ENCODE measurements around the gene HIVEP3.

The HIVEP3 gene

DNA sequence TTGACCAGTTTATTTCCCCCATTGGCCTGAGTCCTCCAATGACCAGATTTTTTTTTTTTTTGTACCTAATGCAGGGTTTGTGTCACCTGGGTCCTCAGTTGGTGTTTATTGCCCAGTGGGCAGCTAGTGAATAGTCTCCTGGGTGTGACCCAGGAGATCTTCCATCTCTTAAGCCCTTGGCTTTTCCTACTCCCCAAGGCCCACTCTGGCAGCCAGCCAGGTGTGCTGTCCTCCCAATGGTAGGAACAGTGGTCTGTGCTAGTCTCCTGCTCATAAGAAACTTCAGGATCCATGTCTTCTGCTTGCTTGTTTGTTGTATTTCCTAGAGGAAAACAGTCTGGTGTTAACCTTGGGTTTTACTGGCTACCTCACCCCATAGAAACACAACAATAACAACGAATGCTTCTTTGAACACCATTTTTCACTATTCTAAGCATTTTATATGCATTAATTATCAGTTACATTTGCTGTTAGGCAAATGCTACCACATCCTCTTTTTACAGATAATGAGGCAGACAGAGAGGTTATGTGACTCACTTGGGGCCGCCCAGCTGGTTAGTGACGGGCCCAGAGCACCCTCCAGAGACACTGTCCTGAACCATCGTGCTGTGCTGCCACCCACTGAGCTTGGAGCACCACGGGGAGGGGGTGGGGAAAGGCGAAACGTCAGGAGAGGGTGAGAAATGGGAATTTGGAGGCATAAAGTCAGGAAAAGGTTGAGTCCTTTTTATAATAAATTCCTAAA lies 107.5 kb downstream of the HIVEP3 start:
- DNase-seq = peak; percentile 74 to 84 (median 84)

DNA sequence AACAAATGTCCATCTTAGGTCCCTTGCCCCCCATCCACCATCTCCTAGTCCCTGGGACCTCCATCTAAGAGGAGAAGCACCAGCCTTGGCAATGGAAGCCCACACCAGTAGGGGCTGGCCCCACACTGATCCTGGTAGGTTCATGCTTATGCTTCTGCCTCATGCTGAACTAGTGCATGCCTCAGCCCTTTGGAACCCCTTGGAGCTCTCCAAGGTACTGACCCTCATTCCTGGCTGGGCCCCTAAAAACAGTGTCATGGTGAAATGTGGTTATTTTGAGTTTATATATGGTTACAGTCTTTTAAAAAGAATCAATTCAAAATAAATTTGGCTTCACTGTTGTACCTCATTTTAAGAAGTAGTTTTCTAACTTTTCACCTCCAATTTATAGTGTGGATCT lies 108.3 kb downstream of the HIVEP3 start:
- DNase-seq = peak; percentile 62 to 80 (median 75)

DNA sequence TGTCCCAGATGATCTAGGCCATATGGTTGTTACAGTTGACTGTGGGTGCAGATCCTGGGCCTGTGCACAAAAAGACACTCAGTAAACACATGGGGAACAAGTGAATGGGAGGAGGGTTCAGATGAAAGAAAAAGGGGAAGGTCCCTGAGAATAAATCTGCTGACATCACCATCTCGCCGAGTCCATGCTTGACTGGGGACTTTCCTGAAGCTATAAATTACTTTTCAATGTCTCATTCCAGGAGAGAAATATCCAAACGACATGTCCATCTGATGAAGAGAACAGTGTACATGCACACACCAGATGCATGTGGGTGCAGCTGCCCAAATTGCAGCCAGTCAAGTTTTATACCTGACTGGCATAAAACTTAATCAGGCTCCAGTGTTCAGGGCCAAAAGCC lies 109.0 kb downstream of the HIVEP3 start:
- DNase-seq = peak; percentile 49 to 75 (median 64)

DNA sequence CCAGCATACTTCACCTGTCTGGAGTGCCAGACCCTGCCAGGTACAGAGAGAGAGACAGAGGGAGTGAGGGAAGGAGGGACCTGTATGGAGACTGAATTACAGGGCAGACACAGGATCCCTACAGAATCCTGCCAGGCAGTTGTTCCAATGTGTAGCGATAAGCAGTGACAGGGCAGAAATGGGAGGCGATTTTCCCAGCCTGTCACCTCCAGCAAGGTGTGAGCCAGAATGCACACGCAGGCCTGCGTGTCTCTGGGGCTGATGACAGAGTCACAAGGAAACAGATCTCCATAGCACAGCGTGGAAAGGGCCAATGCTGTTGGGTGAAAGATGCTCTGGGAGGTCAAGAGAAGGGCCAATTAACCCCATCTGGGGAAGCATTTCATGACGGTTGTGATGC lies 111.3 kb downstream of the HIVEP3 start:
- no peak for DNase-seq

DNA sequence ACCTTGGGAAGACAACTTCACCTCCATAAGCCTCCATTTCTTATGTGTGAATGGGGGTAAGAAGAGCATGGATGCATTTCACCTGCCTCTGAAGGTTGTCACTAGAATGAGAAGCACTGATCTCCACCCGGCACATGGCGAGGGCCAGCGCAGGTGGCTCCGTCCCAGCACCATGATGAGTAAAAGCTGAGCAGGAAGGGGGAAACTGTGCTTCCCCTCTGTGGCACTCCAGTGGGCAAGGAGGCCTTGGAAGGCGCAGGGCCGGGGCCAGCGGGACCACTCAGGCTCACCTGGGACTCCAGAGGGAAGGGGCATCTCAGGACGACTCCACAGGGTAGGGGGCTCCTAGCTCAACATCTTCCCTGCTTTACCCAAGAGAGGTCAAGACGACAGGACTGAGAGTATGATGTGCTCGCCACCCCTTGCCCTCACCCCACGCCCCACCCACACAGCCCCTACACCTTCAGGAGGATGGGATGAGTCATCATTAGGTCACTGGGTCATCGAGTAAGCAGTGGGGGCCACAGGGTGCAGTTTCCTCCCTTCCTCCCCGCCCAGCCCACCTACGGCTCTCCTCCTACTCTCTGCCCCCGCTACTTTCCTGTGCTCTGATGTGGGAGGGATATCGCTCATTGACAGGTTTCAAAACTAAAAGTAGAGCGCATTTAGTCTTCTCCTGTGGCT lies 112.1 kb downstream of the HIVEP3 start:
- DNase-seq = peak in 2 of 4 experiments; percentile 40 to 64

DNA sequence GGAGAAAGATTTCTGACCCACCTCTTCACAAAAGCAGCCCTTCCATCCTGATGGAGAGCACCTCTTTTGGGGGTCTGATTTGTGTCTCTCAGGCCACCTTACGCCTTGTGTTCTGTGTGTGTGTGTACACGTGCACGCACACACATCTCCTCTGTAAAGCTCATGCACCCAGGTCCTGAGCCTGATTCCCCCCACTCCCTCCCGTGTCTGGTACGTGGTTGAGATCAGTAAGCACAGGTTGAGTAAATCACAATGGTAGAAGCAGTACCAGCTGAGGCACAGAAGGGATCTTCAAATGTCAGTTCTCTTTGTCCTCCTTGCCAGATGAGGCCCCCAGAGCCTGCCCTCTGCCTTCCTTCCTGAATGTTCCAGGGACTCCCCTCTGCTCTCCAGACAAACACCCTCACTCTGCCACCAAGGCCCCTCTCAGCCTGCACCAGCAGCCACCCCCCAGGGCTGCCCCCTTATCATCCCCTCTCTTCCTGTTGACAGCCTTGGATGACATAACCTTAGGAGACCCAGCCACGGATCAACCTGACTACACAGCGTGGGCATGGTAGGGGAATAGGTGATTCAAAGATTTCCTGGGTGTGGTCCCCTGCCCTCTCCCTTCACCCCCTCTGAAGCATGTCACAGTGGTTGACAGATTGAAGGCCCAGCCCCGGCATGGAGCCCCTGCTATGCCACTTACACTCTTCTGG lies 112.8 kb downstream of the HIVEP3 start:
- DNase-seq = no peak

DNA sequence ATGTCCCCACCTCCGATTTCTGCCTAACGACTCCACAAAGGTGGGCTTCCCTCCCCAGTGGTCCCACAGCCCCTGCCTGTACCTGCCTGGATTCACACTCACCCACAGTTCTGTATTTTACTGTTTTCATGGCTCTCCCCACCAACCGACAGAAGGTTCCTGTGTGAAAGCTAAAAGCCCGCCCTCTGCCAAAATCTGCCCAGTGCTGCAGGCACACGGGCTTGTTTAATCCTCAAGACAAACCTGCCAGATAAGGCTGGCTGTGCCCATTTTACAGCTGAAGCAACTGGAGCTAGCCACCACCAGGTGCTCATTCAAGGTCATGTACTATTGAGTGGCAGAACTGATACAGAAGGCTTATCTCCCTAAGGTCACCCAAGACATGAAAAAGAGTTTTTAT lies 114.5 kb downstream of the HIVEP3 start:
- no peak for DNase-seq

DNA sequence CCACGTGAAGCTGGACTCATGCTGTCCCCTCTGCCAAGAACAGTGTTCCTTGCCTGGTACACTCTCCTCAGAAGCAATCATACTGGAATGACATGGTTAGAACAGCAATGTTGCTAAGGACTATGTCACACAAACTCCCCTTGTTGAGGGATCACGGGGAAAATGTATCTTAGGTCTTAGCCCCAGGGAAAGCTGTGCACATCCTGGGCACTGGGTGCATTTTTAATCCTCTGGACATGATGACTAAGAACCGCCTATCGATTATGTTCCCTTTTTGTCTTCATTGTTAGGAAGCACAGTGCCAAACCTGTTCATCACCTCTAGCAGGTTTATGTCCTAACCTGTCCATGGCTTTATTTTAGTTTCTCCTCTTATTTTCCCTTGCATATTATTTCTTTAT lies 115.1 kb downstream of the HIVEP3 start:
- DNase-seq = no peak

DNA sequence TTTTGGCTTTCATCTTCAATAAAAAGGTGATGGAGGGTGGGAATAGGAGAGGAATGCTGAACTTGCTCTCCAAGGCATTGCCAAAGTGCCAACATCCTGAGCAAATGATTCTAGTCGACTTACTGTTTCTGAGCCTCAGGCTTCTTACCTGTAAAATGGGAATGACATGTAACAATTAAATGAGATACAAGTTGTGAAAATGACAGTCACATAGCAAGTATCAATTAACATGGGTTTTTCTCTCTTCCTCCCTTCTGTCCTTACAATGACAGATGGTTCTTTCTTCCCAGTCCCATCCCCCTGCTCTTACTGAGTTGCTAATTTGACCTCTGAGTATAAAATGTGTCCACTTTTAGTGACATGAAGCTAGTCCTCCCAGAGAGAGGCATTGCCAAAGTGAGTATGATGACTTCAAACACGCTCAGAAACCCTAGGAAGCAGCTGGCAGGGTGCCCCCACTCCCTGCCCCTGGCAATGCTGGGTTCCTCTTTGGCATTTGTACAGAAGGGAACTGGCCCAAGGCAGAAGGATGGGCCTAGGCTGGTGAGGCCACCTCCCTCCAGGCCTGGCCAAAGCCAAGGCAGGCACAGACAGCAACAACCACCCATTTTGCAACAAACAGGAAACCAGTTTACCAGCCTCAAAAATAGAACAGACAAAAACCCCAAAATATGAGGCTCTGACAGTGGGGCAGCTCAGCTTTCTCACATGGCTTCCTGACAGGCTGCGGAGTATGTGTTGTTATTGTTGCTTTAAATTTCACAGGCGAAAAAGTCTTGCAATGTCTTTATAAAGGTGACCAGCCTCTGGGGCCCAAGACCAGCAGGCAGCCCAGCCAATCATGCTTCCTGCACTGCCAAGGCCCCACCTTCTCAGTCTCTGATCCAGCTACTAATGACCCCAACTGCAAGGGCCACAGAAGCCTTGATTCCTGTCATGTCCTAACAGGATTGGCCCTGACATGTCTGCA lies 115.9 kb downstream of the HIVEP3 start:
- peak; percentile 94 to 97 (median 96) for DNase-seq

DNA sequence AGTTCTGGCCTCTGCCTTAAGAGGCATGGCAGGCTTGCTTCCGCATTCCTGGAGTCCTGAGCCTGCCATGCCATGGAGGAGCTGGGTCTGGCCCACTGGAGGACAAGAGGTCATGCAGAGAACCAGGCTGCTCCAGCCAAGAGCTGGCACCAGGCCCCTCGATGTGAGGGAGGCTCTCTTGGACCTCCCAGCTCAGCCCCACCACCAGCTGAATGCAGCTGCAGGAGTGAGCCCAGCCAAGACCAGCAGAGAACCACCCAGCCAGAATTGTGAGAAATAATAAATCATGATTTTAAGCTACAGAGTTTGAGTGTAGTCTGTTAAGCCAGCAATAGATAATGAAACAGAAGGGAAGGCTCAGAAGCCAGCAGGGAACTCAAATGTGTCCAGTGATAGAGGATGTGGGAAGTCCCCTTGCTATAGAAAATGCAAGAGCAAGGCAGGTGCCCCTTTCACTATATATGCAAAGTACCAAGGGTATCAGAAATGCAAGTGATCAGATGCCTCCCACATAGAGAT lies 118.4 kb downstream of the HIVEP3 start:
- DNase-seq = no peak

DNA sequence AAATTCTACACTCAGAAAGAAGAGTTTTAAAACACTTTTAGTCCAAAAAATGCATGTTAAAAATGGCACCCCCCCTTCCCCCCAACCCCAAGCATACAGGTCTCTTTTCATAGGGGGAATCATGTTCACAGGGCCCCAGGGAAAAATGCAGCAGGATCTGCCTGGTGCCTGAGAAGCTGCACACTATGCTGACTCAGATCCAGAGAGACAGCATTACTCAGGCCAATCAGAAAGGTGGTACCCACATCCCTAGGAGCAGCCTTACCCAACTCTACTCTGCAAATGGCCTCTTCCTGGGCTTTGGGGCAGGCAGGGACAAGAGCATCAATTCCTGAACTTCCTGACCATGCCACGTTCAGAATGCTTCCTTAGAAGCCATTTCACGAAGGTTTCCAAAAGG lies 119.0 kb downstream of the HIVEP3 start:
- no peak for DNase-seq

DNA sequence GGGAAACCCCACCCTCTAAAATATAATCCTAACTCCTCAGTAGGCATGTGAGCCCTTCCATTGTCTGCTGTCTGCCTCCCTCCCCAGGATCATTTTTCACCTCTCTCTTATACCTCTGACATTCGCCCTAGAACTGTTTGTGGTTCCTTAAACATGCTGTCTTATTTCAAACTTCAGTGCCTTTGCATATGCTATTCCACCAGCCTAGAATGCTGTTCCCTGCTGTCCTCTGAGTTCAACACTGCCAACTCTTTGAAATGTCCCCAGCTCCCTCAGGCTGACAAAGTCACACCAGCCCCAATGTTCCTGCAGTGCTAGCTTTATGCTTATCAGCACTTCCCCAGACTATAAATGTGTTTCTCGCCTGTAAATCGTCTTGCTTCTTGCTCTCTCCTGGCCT lies 119.5 kb downstream of the HIVEP3 start:
- no peak for DNase-seq

DNA sequence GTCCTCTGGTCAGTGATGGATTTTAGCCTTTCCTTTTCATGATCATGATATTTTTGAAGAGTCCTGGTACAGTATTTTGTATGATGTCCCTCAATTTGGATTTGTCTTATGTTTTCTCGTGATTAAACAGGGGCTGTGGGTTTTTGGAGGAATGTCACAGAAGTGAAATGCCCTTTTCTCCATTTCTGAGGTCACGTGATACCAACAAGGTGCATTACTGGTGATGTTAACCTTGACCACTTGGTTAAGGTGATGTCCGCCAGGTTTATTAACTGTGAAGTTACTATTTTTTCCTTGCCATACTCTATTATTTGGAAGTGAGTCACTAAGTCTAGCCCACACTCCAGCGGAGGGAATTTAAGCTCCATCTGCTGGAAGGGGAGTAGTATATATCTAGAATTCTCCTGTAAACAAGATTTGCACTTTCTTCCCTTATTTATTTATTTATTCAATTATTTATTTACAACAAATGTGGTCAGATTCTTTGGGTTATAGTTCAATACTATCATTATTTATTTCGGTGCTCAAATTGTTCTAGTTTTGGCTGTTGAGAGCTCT lies 123.4 kb downstream of the HIVEP3 start:
- peak; percentile 28 to 66 (median 57) for DNase-seq

DNA sequence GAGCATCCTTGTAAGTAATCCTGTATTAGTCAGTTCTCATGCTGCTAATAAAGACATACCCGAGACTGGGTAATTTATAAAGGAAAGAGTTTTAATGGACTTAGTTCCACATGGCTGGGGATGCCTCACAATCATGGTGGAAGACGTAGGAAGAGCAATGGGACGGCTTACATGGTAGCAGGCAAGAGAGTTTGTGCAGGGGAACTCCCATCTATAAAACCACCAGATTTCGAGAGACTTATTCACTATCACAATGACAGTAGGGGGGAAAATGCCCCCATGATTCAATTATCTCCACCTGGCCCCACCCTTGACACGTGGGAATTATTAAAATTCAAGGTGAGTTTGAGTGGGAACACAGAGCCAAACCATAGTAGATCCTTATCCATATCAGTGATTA lies 124.7 kb downstream of the HIVEP3 start:
- no peak for DNase-seq

DNA sequence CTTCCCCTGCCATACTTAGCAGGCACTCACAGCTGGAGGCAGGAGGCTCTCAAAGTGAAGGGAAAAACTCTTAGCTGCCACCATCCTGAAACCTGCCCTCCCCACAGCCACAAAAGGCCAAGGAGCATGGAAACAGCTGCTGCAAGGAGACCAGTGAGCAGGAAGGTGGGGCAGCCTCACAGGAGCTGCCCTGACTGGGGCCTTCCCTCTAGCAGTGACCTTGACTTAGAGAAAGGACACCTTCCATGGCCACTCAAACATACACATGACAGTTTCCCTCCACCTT lies 126.3 kb downstream of the HIVEP3 start:
- no peak for DNase-seq

DNA sequence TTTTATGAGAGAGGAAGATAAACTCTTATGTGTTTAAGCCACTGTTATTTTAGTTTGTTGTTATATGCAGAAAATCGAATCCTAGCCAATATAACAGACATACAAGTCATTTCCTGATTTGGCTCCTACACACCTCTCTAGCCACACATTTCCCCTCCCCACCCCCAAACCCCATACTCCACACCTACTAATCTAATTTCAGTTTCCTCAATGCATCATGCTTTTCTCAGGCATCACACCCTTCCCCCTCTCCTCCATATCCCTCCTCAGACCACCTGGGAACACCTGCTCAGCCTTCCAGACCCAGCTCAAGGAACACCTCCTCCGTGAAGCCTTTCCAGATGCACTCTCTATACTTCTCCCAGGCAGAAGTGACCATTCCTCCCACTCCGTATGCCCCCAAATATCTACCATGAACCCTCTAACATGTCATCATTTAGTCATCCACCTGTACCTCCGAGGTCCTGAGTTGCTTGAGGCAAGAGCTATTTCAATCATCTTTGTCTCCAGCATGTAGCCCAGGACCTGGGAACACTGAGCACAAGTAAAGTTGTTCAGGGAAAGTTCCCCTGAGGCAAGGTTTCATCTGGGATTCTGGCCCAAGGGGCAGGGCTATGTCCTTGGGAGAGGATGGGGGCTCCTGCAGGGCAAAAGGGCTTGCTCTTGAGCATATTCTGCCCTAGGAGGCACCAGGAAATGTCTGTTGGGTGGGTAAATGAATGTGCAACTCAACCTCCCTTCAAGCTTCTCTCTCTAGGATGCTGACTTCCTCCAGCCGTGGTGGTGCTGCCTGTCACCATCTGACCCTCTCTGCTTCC lies 126.8 kb downstream of the HIVEP3 start:
- peak; percentile 33 to 65 (median 58) for DNase-seq

DNA sequence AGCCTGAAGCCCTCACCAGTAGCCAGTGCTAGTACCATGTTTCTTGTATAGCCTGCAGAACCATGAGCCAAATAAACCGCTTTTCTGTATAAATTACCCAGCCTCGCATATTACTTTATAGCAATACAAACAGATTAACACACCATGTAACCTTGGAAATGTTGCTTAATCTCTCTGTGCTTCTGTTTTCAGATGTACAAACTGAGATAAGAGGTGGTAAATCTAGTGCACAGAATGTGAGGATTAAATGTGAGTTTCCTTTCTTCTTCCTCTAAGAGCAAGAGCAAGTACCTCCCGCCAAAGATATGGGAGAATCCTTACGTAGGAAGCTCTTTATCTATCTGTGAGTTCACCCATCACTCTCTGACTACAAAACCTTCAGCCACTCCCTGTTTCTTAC lies 128.4 kb downstream of the HIVEP3 start:
- no peak for DNase-seq

DNA sequence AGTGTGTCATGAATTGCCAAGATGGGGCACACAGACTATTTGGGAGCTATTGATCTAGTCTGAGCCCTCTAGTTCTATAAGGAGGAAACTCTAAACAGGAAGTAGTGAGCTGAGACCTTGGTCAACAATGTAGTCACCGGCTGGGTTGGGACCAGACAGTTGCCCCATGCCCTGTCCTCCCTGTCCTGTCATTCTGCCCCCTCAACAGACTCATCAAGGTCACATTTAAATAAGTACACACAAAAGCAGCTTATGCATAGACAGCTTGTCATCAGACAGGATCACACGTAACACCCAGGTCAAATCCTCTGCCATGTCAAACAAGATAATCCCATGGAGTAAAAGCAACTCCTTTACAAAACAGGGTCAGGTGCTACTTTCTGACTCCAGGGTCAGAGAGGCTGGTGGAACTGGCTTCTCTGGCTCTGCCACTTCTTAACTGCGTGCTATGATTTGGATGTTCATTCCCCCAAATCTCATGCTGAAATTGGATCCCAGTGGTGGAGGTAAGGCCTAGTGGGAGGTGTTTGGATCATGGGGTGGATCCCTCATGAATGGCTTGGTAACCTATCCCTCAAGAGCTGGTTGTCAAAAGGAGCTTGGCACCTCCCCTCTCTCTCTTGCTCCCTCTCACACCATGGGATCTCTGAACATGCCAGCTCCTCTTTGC lies 128.9 kb downstream of the HIVEP3 start:
- peak; percentile 74 to 88 (median 76) for DNase-seq

DNA sequence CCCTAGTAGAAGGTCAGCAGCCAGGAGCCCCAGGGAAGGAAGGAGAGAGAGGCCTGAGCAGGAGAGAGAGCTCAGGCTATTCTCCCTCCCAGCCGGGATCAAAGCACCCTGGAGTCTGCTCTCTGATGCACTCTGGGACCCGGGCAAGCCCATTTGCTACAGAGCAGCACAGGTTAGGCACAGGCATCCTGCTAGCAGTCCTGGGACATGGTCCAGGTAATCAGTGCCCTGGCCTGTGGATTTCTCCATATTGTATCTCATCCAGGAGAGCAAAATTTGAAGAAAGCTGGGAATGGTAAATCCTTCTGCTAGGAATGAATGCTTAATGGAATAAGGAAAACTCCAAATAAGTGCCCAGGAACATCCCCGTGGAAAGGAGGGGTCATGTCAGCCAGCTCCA lies 130.3 kb downstream of the HIVEP3 start:
- no peak for DNase-seq

DNA sequence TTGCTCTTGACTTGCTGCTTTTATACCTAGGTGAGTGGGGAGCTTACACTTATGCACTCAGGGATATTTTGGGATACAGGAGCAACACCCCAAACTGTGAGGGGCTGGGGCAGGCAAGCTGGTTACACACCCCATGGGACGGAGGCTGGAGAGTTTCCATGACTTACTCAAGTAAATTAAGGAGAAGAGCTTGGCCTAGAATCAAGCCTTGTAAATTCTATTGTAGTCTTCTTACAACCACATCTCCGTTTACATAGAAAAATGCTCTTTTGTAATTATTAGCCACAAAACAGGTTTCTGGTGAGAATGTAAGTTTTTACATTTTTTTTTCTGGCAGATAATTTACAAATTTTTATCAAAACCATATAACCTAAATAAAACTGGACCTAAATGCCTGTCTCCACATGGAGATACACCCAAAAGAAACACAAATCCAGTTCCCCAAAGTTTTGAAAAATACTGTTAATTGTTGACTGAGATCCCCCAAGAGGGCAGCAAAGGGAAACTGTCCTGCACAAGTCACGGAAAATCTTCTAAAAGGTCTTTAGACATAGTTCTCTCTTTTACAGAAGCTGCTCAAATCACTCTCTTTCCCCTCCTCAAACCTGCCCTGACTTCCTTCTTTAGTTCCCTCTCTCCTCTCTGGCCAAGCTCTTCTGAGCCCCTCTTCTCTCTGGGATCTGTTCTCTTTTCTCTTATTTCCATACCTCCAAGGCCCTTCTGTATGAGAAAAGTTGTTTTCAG lies 134.0 kb downstream of the HIVEP3 start:
- DNase-seq = peak; percentile 31 to 68 (median 59)

Data from suppressor macrophage (primary cell).